ENCODE measurements around the gene PRSS3.

DNA sequence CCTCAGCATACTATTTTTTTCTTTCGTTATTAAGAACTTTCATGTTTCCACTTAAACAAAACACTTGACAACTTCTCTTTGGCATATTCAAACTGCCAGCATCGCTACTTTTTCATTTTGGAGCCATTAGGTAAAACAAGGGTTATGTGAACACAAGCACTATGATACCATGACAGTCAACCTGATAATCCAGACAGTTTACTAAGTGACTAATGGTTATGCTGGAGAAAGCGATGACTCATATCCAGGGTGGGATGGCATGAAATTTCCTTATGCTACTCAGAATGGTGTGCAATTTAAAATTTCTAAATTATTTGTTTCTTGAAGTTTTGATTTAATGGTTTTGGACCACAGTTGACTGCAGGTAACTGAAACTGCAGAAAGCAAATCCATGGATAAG is 29.9 kb upstream of the PRSS3 start:
- TF ChIP-seq SMC3 (conservative IDR thresholded peaks at IDR 0.05; ENCODE audit: poor library complexity) (no peak), POLR2AphosphoS5 (IDR thresholded peaks at IDR 0.05) (no peak), RAD21 (conservative IDR thresholded peaks at IDR 0.05) (no peak), EP300 (conservative IDR thresholded peaks at IDR 0.05; ENCODE audit: poor library complexity, severe bottlenecking) (no peak), EZH2 (IDR thresholded peaks at IDR 0.05; ENCODE audit: borderline replicate concordance, insufficient read depth, low read length, poor library complexity, severe bottlenecking) (no peak), TAF1 (IDR thresholded peaks at IDR 0.05; ENCODE audit: low read depth) (no peak), MXI1 (conservative IDR thresholded peaks at IDR 0.05; ENCODE audit: poor library complexity, severe bottlenecking) (no peak)
- TF ChIP-seq, protein P1, sequence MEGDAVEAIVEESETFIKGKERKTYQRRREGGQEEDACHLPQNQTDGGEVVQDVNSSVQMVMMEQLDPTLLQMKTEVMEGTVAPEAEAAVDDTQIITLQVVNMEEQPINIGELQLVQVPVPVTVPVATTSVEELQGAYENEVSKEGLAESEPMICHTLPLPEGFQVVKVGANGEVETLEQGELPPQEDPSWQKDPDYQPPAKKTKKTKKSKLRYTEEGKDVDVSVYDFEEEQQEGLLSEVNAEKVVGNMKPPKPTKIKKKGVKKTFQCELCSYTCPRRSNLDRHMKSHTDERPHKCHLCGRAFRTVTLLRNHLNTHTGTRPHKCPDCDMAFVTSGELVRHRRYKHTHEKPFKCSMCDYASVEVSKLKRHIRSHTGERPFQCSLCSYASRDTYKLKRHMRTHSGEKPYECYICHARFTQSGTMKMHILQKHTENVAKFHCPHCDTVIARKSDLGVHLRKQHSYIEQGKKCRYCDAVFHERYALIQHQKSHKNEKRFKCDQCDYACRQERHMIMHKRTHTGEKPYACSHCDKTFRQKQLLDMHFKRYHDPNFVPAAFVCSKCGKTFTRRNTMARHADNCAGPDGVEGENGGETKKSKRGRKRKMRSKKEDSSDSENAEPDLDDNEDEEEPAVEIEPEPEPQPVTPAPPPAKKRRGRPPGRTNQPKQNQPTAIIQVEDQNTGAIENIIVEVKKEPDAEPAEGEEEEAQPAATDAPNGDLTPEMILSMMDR (IDR thresholded peaks at IDR 0.05; ENCODE audit: poor library complexity, severe bottlenecking): no peak
- TF ChIP-seq, protein P2, sequence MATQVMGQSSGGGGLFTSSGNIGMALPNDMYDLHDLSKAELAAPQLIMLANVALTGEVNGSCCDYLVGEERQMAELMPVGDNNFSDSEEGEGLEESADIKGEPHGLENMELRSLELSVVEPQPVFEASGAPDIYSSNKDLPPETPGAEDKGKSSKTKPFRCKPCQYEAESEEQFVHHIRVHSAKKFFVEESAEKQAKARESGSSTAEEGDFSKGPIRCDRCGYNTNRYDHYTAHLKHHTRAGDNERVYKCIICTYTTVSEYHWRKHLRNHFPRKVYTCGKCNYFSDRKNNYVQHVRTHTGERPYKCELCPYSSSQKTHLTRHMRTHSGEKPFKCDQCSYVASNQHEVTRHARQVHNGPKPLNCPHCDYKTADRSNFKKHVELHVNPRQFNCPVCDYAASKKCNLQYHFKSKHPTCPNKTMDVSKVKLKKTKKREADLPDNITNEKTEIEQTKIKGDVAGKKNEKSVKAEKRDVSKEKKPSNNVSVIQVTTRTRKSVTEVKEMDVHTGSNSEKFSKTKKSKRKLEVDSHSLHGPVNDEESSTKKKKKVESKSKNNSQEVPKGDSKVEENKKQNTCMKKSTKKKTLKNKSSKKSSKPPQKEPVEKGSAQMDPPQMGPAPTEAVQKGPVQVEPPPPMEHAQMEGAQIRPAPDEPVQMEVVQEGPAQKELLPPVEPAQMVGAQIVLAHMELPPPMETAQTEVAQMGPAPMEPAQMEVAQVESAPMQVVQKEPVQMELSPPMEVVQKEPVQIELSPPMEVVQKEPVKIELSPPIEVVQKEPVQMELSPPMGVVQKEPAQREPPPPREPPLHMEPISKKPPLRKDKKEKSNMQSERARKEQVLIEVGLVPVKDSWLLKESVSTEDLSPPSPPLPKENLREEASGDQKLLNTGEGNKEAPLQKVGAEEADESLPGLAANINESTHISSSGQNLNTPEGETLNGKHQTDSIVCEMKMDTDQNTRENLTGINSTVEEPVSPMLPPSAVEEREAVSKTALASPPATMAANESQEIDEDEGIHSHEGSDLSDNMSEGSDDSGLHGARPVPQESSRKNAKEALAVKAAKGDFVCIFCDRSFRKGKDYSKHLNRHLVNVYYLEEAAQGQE (IDR thresholded peaks at IDR 0.05; ENCODE audit: borderline replicate concordance): no peak
